ES-I3 (cell line): Measurements from ENCODE around the gene MIP.
"Not testable (repeated sequence)": the region's sequence is repeated elsewhere in the genome, so short reads cannot be mapped to it uniquely, and the experiment has no call there.

Experiments used
- H3K36me3 ChIP-seq: 2 replicates; pipeline ENCODE4 v1.6.1; 2013; ENCODE audit warnings: mild to moderate bottlenecking, low read length, control low read depth, moderate library complexity; ENCODE audit not compliant: insufficient read depth
- H3K4me1 ChIP-seq: 2 replicates; pipeline ENCODE4 v1.6.1; 2013; ENCODE audit warnings: mild to moderate bottlenecking, control low read depth, low read length; ENCODE audit not compliant: insufficient read depth
- H3K9ac ChIP-seq: 2 replicates; pipeline ENCODE4 v1.6.1; 2013; ENCODE audit warnings: low read depth, mild to moderate bottlenecking, low read length, moderate library complexity
- H3K9me3 ChIP-seq: 2 replicates; pipeline ENCODE4 v1.6.1; 2013; ENCODE audit warnings: mild to moderate bottlenecking, low read length, moderate library complexity; ENCODE audit not compliant: control insufficient read depth, insufficient read depth

MIP gene

DNA sequence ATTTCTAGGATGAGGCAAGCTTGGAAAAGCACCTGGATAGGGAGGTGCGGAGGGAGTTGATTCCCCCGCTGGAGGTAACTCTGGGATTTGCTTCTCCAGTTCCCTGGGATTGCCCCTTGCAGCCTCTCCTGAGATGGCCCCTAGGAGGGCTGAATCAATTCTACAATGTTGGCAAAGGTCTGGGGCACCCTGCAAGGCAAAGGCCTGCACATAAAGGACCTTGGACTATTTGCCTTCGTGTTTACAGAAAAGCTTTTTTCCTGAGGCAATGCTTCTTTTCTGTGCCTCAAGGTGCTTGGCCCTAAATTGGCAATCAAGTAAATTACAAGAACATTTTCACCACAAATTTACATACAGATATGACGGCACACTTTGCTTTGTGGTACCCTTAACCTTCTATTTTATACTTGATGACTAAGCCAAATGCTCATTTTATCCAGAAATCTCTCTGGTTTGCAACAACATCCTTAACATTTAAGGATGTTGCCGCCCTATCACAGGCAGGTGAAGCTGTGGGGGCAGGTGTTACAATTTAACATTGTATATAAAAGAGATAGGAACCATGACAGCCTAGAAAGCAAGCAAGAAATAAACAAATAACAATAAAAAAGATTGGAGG lies 45.5 kb downstream of the MIP start:
- Histone ChIP-seq H3K36me3 (no peaks in the 10 kb centered on the region), H3K4me1 (no peaks in the 10 kb centered on the region)

DNA sequence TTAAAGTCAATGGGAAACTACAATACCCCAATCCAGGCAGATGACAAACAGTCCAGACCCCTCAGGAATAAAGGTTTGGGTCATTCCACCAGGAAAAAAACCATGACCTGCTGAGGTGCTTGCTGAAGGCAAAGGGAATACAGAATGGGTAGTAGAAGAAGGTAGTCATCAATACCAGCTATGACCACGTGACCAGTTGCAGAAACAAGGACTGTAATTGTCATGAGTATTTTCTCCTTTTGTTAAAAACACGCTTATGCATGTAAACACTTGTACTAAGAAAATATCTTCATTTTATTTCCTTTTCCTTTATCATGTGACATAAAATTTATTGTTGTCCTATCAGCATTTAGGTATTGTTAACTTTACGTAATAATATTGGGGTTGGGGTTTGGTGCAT lies 50.2 kb downstream of the MIP start:
- H3K4me1 ChIP-seq, H3K9ac ChIP-seq, H3K36me3 ChIP-seq, H3K9me3 ChIP-seq: not testable (repeated sequence)

More for the DNA sequence above, 45.5 kb downstream of the MIP start:
- Histone ChIP-seq H3K9me3 (no peaks in the 10 kb centered on the region), H3K9ac (no peak overlapping the region)

DNA sequence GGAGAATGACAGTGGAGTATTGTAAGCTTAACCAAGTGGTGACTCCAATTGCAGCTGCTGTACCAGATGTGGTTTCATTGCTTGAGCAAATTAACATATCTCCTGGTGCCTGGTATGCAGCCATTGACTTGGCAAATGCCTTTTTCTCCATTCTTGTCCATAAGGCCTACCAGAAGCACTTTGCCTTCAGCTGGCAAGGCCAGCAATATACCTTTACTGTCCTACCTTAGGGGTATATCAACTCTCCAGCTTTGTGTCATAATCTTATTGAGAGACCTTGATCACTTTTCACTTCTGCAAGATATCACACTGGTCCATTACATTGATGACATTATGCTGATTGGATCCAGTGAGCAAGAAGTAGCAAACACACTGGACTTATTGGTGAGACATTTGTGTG lies 52.8 kb downstream of the MIP start:
- not testable (repeated sequence) for H3K9me3 ChIP-seq, H3K36me3 ChIP-seq, H3K9ac ChIP-seq, H3K4me1 ChIP-seq

- not testable (repeated sequence) for H3K36me3 ChIP-seq, H3K9ac ChIP-seq, H3K9me3 ChIP-seq, H3K4me1 ChIP-seq
Measured at GRCh38 chr12:56401125-56401524, 53.3 kb downstream of the MIP start.
